ENCODE results near the gene BPHL.

BPHL gene

DNA sequence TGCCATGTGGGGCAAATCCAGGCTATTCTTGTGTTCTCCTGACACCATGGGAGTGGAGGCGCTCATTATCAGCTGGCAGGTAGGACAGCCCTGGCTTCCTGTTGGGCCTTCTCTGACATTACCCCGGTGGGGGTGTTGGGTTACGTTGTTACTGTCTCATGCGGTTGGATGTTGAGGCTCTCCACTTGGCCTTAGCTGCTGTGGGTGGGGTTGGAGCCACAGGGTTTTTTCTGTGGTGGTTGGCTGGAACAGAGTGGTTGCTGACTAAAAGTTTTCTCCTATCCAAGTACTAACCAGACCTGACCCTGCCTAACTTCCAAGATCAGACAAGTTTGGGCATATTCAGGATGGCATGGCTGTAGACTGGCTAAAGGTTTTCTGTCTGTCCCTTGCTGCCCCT lies 30.1 kb upstream of the BPHL start:
- peak overlapping the region; percentile 11 for H3K4me3 ChIP-seq (ENCODE audit: low read depth, low read length)
- peaks cover 44% of the 10 kb centered on the region for H3K9me3 ChIP-seq (ENCODE audit: control insufficient read depth, insufficient read depth, low read length)
- H3K4me1 ChIP-seq (ENCODE audit: control insufficient read depth, insufficient read depth, low read length): no peaks in the 10 kb centered on the region
- H3K36me3 ChIP-seq (ENCODE audit: control insufficient read depth, insufficient read depth, low read length): peaks cover 35% of the 10 kb centered on the region
- no peak overlapping the region for H3K9ac ChIP-seq (ENCODE audit: low read depth, low read length)
- H3K27me3 ChIP-seq (ENCODE audit: control insufficient read depth, insufficient read depth, low read length): no peaks in the 10 kb centered on the region

- H3K9ac ChIP-seq (ENCODE audit: low read depth, low read length): no peak overlapping the region
- H3K4me3 ChIP-seq (ENCODE audit: low read depth, low read length): no peak overlapping the region
- H3K9me3 ChIP-seq (ENCODE audit: control insufficient read depth, insufficient read depth, low read length): peaks cover 45% of the 10 kb centered on the region
- H3K36me3 ChIP-seq (ENCODE audit: control insufficient read depth, insufficient read depth, low read length): peaks cover 35% of the 10 kb centered on the region
- H3K4me1 ChIP-seq (ENCODE audit: control insufficient read depth, insufficient read depth, low read length): no peaks in the 10 kb centered on the region
- no peaks in the 10 kb centered on the region for H3K27me3 ChIP-seq (ENCODE audit: control insufficient read depth, insufficient read depth, low read length)
These were observed 29.5 kb upstream of the BPHL start for GRCh38 chr6:3088968-3089367.

DNA sequence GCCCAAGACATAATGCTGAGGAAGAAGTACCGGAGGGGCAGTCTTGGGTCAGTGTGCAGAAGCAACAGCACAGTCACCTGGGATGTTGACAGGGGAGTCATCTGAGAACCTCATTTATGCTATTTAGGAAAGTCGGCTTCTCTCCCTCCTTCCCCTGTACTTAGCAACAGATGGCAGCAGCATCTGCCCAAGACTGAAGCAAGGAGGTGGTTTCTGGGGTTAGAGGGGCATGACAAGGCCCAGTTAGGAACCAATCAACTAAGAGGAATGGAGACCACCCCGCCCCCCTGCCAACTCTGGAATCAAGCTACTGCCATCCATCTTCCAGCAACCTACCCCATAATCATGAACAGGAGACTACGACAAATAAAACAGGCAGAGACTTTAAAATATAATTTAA lies 28.5 kb upstream of the BPHL start:
- Histone ChIP-seq H3K36me3 (ENCODE audit: control insufficient read depth, insufficient read depth, low read length) (peaks cover 36% of the 10 kb centered on the region), H3K27me3 (ENCODE audit: control insufficient read depth, insufficient read depth, low read length) (no peaks in the 10 kb centered on the region), H3K9me3 (ENCODE audit: control insufficient read depth, insufficient read depth, low read length) (peaks cover 49% of the 10 kb centered on the region), H3K9ac (ENCODE audit: low read depth, low read length) (no peak overlapping the region), H3K4me3 (ENCODE audit: low read depth, low read length) (peak overlapping the region; percentile 26), H3K4me1 (ENCODE audit: control insufficient read depth, insufficient read depth, low read length) (no peaks in the 10 kb centered on the region)

- H3K9ac ChIP-seq (ENCODE audit: low read depth, low read length): no peak overlapping the region
- H3K4me3 ChIP-seq (ENCODE audit: low read depth, low read length): no peak overlapping the region
- H3K9me3 ChIP-seq (ENCODE audit: control insufficient read depth, insufficient read depth, low read length): peaks cover 25% of the 10 kb centered on the region
- H3K36me3 ChIP-seq (ENCODE audit: control insufficient read depth, insufficient read depth, low read length): peaks cover 18% of the 10 kb centered on the region
- H3K4me1 ChIP-seq (ENCODE audit: control insufficient read depth, insufficient read depth, low read length): no peaks in the 10 kb centered on the region
- no peaks in the 10 kb centered on the region for H3K27me3 ChIP-seq (ENCODE audit: control insufficient read depth, insufficient read depth, low read length)
These were observed 23.7 kb upstream of the BPHL start for GRCh38 chr6:3094815-3095214.

- Histone ChIP-seq H3K9me3 (ENCODE audit: control insufficient read depth, insufficient read depth, low read length) (no peaks in the 10 kb centered on the region), H3K36me3 (ENCODE audit: control insufficient read depth, insufficient read depth, low read length) (peaks cover 20% of the 10 kb centered on the region), H3K4me1 (ENCODE audit: control insufficient read depth, insufficient read depth, low read length) (no peaks in the 10 kb centered on the region), H3K27me3 (ENCODE audit: control insufficient read depth, insufficient read depth, low read length) (no peaks in the 10 kb centered on the region), H3K9ac (ENCODE audit: low read depth, low read length) (no peak overlapping the region), H3K4me3 (ENCODE audit: low read depth, low read length) (no peak overlapping the region)
These were observed 15.6 kb upstream of the BPHL start for GRCh38 chr6:3102875-3103274.

DNA sequence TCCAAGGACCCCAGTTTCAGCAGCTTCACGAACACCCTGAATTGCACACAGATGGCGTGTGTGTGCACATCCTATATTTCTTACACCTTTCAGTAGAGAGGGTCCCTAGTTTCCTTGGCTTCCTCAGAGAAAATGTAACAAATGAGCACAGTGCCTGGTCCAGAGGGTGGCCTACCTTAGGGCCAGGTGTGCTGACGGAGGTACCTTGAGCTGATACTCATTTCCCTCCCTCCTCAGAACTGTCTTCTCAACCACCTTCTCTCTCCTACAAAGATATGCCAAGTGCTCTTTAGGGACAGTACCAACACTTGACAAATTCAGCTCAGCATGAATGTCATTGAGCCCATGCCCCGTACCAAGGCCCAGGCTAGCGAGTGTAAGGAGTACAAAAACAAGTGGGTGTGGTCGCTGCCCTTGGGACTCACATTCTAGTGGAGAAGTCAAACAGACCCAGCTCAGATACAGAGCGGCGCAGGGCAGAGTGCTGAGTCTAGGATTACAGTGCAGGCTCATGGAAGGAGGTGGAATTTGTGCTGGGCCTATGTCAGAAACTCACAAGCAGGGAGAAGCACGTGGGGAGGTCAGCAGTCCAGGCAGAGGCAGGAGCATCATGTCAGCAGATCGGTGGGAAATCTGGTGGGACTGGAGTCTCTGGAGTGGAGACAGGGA lies 9.6 kb upstream of the BPHL start:
- Histone ChIP-seq H3K4me3 (ENCODE audit: low read depth, low read length) (no peak overlapping the region), H3K27me3 (ENCODE audit: control insufficient read depth, insufficient read depth, low read length) (no peaks in the 10 kb centered on the region), H3K36me3 (ENCODE audit: control insufficient read depth, insufficient read depth, low read length) (peaks cover 14% of the 10 kb centered on the region), H3K4me1 (ENCODE audit: control insufficient read depth, insufficient read depth, low read length) (peaks cover 2% of the 10 kb centered on the region), H3K9me3 (ENCODE audit: control insufficient read depth, insufficient read depth, low read length) (no peaks in the 10 kb centered on the region), H3K9ac (ENCODE audit: low read depth, low read length) (no peak overlapping the region)

- no peaks in the 10 kb centered on the region for H3K27me3 ChIP-seq (ENCODE audit: control insufficient read depth, insufficient read depth, low read length)
- H3K4me3 ChIP-seq (ENCODE audit: low read depth, low read length): no peak overlapping the region
- peaks cover 9% of the 10 kb centered on the region for H3K36me3 ChIP-seq (ENCODE audit: control insufficient read depth, insufficient read depth, low read length)
- peaks cover 2% of the 10 kb centered on the region for H3K4me1 ChIP-seq (ENCODE audit: control insufficient read depth, insufficient read depth, low read length)
- no peaks in the 10 kb centered on the region for H3K9me3 ChIP-seq (ENCODE audit: control insufficient read depth, insufficient read depth, low read length)
- H3K9ac ChIP-seq (ENCODE audit: low read depth, low read length): no peak overlapping the region
These were observed 8.8 kb upstream of the BPHL start for GRCh38 chr6:3109761-3110160.

GRCh38 chr6:3114377-3114776 lies 4.1 kb upstream of the BPHL start:
- Histone ChIP-seq H3K36me3 (ENCODE audit: control insufficient read depth, insufficient read depth, low read length) (no peaks in the 10 kb centered on the region), H3K27me3 (ENCODE audit: control insufficient read depth, insufficient read depth, low read length) (no peaks in the 10 kb centered on the region), H3K9ac (ENCODE audit: low read depth, low read length) (no peak overlapping the region), H3K4me1 (ENCODE audit: control insufficient read depth, insufficient read depth, low read length) (peaks cover 6% of the 10 kb centered on the region), H3K9me3 (ENCODE audit: control insufficient read depth, insufficient read depth, low read length) (no peaks in the 10 kb centered on the region), H3K4me3 (ENCODE audit: low read depth, low read length) (no peak overlapping the region)

DNA sequence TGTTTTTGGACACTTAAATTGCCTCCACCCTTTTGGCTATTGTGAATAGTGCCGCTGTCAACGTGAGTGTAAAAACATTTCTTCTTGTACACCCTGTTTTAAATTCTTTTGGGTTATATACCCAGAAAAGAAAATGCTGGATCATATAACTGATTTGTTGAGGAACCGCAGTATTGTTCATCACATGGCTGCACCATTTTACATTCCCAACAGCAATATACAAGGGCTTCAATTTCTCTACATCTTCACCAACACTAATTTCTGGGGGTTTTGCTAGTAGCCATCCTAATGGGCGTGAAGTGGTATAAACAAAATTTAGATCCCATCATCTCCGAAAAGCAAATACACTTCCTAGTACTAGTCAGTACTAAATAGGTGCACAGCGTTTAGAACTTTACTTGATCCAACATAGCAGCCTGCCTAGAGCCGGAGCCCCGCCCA lies 579 bp upstream of the BPHL start:
- Histone ChIP-seq H3K36me3 (ENCODE audit: control insufficient read depth, insufficient read depth, low read length) (no peaks in the 10 kb centered on the region), H3K4me1 (ENCODE audit: control insufficient read depth, insufficient read depth, low read length) (peaks cover 6% of the 10 kb centered on the region), H3K9me3 (ENCODE audit: control insufficient read depth, insufficient read depth, low read length) (no peaks in the 10 kb centered on the region)

DNA sequence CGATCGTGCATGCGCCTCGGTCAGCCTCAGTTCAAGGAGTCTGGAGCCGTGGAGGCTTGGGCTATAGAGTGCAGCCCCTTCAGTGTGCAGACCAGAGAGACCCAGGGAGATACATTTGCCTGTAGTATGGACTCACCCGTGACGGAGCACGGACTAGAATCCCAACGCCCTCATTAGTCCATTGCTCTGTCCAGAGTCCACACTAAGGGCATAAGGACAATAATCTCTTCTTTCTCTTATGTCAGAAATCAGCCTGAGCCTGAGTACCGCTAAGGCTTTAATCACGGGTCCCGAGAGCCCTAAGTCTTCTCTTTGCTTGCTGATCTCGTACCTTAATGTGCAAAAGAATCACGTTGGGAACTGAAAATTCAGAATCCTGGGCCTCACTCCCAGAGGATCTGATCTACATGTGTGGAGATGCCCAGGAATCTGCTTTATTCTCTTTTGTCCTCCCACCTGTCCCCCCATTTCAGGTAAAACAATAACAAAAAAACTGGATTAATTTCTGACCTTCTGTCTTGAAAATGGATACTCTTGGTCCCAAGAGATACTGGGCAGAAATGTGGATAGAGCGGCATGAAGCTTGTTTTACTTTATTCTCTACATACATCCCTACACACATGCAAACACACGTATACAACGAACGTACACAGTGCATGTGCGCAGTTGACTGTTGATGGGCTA lies 671 bp downstream of the BPHL start:
- Histone ChIP-seq H3K4me3 (ENCODE audit: low read depth, low read length) (peak overlapping the region; percentile 92), H3K4me1 (ENCODE audit: control insufficient read depth, insufficient read depth, low read length) (peaks cover 6% of the 10 kb centered on the region), H3K9ac (ENCODE audit: low read depth, low read length) (peak overlapping the region; percentile 68), H3K9me3 (ENCODE audit: control insufficient read depth, insufficient read depth, low read length) (no peaks in the 10 kb centered on the region), H3K36me3 (ENCODE audit: control insufficient read depth, insufficient read depth, low read length) (peaks cover under 1% of the 10 kb centered on the region), H3K27me3 (ENCODE audit: control insufficient read depth, insufficient read depth, low read length) (no peaks in the 10 kb centered on the region)

More for the DNA sequence above, 579 bp upstream of the BPHL start:
- Histone ChIP-seq H3K9ac (ENCODE audit: low read depth, low read length) (peak overlapping the region; percentile 50), H3K27me3 (ENCODE audit: control insufficient read depth, insufficient read depth, low read length) (no peaks in the 10 kb centered on the region), H3K4me3 (ENCODE audit: low read depth, low read length) (peak overlapping the region; percentile 92)

GRCh38 chr6:3120765-3121089 lies 2.2 kb downstream of the BPHL start:
- H3K4me3 ChIP-seq (ENCODE audit: low read depth, low read length): no peak overlapping the region
- H3K4me1 ChIP-seq (ENCODE audit: control insufficient read depth, insufficient read depth, low read length): peaks cover 6% of the 10 kb centered on the region
- no peaks in the 10 kb centered on the region for H3K9me3 ChIP-seq (ENCODE audit: control insufficient read depth, insufficient read depth, low read length)
- peaks cover 4% of the 10 kb centered on the region for H3K36me3 ChIP-seq (ENCODE audit: control insufficient read depth, insufficient read depth, low read length)
- no peaks in the 10 kb centered on the region for H3K27me3 ChIP-seq (ENCODE audit: control insufficient read depth, insufficient read depth, low read length)
- H3K9ac ChIP-seq (ENCODE audit: low read depth, low read length): no peak overlapping the region

DNA sequence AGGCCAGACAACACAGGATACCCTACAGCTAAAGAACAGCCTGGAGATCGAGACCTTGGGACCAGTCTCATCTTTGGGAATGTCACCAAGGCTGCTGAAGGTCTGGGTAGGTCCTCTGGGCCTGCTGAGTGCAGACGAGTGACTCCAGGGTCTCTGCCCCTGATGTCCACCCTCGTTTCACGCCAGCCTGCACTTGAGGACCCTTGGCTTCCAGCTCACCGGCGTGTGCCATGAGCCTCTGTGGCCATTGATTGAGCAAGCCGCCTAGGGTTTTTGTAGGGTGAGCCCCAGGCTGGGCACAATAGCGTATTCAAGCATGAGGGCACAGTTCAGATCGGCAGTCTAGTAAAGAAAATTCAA lies 4.3 kb downstream of the BPHL start:
- Histone ChIP-seq H3K9ac (ENCODE audit: low read depth, low read length) (no peak overlapping the region), H3K36me3 (ENCODE audit: control insufficient read depth, insufficient read depth, low read length) (peaks cover 4% of the 10 kb centered on the region), H3K27me3 (ENCODE audit: control insufficient read depth, insufficient read depth, low read length) (no peaks in the 10 kb centered on the region), H3K4me3 (ENCODE audit: low read depth, low read length) (no peak overlapping the region), H3K4me1 (ENCODE audit: control insufficient read depth, insufficient read depth, low read length) (peaks cover under 1% of the 10 kb centered on the region), H3K9me3 (ENCODE audit: control insufficient read depth, insufficient read depth, low read length) (no peaks in the 10 kb centered on the region)

All from iPS-15b (cell line).